ENCODE results near the gene TFEB.

The TFEB gene

GRCh38 chr6:41684311-41685180, 50.9 kb downstream of the TFEB start:
- Histone ChIP-seq H3K36me3 (ENCODE audit: control insufficient read depth, insufficient read depth, low read length) (peaks cover 15% of the 10 kb centered on the region), H3K9ac (ENCODE audit: low read length) (no peak overlapping the region), H3K4me1 (ENCODE audit: control insufficient read depth, insufficient read depth, low read length) (peaks cover 46% of the 10 kb centered on the region), H3K9me3 (ENCODE audit: control insufficient read depth, low read length) (no peaks in the 10 kb centered on the region), H3K4me3 (ENCODE audit: low read length) (no peak overlapping the region), H3K27me3 (ENCODE audit: control insufficient read depth, insufficient read depth, low read length) (no peaks in the 10 kb centered on the region)

- H3K27me3 ChIP-seq (ENCODE audit: control insufficient read depth, insufficient read depth, low read length) = no peaks in the 10 kb centered on the region
- H3K9me3 ChIP-seq (ENCODE audit: control insufficient read depth, low read length) = no peaks in the 10 kb centered on the region
- peak overlapping the region; percentile 22 for H3K4me3 ChIP-seq (ENCODE audit: low read length)
- H3K36me3 ChIP-seq (ENCODE audit: control insufficient read depth, insufficient read depth, low read length) = peaks cover 15% of the 10 kb centered on the region
- peaks cover 38% of the 10 kb centered on the region for H3K4me1 ChIP-seq (ENCODE audit: control insufficient read depth, insufficient read depth, low read length)
- H3K9ac ChIP-seq (ENCODE audit: low read length) = peak overlapping the region; percentile 63
Observed at GRCh38 chr6:41683523-41684310, 51.7 kb downstream of the TFEB start.

GRCh38 chr6:41683273-41683522, 52.2 kb downstream of the TFEB start:
- peaks cover 15% of the 10 kb centered on the region for H3K36me3 ChIP-seq (ENCODE audit: control insufficient read depth, insufficient read depth, low read length)
- peak overlapping the region; percentile 63 for H3K9ac ChIP-seq (ENCODE audit: low read length)
- H3K27me3 ChIP-seq (ENCODE audit: control insufficient read depth, insufficient read depth, low read length) = no peaks in the 10 kb centered on the region
- peak overlapping the region; percentile 22 for H3K4me3 ChIP-seq (ENCODE audit: low read length)
- H3K9me3 ChIP-seq (ENCODE audit: control insufficient read depth, low read length) = no peaks in the 10 kb centered on the region
- H3K4me1 ChIP-seq (ENCODE audit: control insufficient read depth, insufficient read depth, low read length) = peaks cover 33% of the 10 kb centered on the region

GRCh38 chr6:41682497-41683272, 52.7 kb downstream of the TFEB start:
- Histone ChIP-seq H3K9ac (ENCODE audit: low read length) (peak overlapping the region; percentile 63), H3K4me1 (ENCODE audit: control insufficient read depth, insufficient read depth, low read length) (peaks cover 28% of the 10 kb centered on the region), H3K36me3 (ENCODE audit: control insufficient read depth, insufficient read depth, low read length) (peaks cover 15% of the 10 kb centered on the region), H3K9me3 (ENCODE audit: control insufficient read depth, low read length) (no peaks in the 10 kb centered on the region), H3K4me3 (ENCODE audit: low read length) (peak overlapping the region; percentile 22), H3K27me3 (ENCODE audit: control insufficient read depth, insufficient read depth, low read length) (no peaks in the 10 kb centered on the region)

DNA sequence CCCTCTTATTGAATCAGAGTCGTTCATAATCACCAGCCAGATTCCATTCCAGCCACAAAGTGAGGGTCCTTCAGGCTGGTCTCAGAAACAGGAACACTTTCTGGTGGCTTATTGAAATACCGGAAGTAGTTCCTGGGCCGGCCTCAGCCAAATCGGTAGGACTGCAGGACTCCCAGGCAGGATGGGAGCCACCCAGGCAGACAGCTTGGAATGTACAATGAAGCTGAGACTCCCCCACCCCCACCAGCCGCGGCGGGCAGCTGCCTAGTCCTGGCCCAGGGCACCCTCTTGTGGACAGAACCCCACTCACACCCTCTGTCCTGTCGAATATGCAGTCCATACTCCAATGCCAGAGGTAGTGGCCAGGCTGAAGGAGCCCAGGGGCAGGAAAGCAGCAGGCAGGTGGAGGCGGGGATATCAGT, 53.3 kb downstream of the TFEB start:
- Histone ChIP-seq H3K36me3 (ENCODE audit: control insufficient read depth, insufficient read depth, low read length) (peaks cover 10% of the 10 kb centered on the region), H3K4me3 (ENCODE audit: low read length) (no peak overlapping the region), H3K9me3 (ENCODE audit: control insufficient read depth, low read length) (no peaks in the 10 kb centered on the region), H3K27me3 (ENCODE audit: control insufficient read depth, insufficient read depth, low read length) (no peaks in the 10 kb centered on the region), H3K4me1 (ENCODE audit: control insufficient read depth, insufficient read depth, low read length) (peaks cover 22% of the 10 kb centered on the region), H3K9ac (ENCODE audit: low read length) (no peak overlapping the region)

DNA sequence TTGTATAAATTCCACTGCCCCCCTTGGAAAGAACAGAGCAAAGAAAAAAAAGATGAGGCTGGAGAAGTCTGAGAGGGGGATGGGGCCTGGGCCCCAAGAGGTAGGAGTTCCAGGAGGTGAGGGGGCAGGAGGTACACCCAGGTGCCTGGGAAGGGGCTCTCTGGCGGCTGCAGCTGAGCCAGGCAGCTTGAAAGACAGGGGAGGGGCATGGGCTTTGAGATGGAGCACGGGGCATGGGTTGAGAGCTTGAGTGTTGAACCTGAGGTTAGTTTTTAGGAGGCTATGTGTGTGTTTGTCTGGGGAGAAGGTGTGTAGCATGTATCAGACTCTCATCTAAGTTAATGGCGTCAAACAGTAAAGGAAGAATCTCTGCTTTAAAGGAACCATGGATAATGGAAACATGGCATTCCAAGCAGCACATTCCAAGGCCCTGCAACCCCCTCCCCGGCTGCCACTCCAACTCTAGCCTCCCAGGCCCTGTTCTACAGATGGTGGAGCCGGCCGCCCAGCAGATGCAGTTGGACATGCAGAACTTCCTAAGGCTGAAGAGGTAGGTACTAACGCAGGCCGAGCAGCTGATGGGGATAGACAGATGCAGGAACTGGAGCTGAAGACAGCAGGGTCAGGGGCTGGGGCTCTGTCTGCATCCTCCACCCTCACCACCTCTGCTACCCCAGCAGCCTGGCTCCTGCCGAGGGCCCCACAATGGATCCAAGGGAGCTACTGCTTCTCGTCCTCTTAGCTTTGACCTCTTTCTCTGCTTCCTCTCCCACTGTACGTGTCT, 55.0 kb downstream of the TFEB start:
- Histone ChIP-seq H3K27me3 (ENCODE audit: control insufficient read depth, insufficient read depth, low read length) (no peaks in the 10 kb centered on the region), H3K4me3 (ENCODE audit: low read length) (no peak overlapping the region), H3K9me3 (ENCODE audit: control insufficient read depth, low read length) (no peaks in the 10 kb centered on the region), H3K4me1 (ENCODE audit: control insufficient read depth, insufficient read depth, low read length) (peaks cover 19% of the 10 kb centered on the region), H3K36me3 (ENCODE audit: control insufficient read depth, insufficient read depth, low read length) (peaks cover 2% of the 10 kb centered on the region), H3K9ac (ENCODE audit: low read length) (no peak overlapping the region)

DNA sequence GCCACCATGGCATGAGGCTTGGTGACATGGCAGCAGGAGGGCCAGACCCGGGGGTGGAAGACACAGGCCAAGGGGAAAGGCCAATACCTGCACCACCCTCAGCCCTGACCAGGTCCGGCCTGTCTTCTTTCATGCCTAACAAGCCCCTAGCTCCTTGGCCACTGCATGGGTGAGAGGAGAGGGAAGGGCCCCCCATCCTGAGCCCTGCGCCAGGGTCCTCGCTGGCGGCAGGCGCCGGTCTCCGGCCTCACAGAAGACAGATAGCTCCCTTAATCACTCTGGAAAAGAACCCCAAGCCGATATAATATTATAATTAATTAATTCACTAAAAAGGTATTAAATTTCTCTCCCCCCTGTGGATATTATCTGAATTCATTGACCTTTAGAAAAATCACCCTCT, 55.7 kb downstream of the TFEB start:
- no peaks in the 10 kb centered on the region for H3K36me3 ChIP-seq (ENCODE audit: control insufficient read depth, insufficient read depth, low read length)
- H3K9me3 ChIP-seq (ENCODE audit: control insufficient read depth, low read length) = no peaks in the 10 kb centered on the region
- no peaks in the 10 kb centered on the region for H3K27me3 ChIP-seq (ENCODE audit: control insufficient read depth, insufficient read depth, low read length)
- H3K4me3 ChIP-seq (ENCODE audit: low read length) = no peak overlapping the region
- peaks cover 19% of the 10 kb centered on the region for H3K4me1 ChIP-seq (ENCODE audit: control insufficient read depth, insufficient read depth, low read length)
- H3K9ac ChIP-seq (ENCODE audit: low read length) = no peak overlapping the region

- Histone ChIP-seq H3K4me3 (ENCODE audit: low read length) (no peak overlapping the region), H3K9ac (ENCODE audit: low read length) (no peak overlapping the region), H3K36me3 (ENCODE audit: control insufficient read depth, insufficient read depth, low read length) (no peaks in the 10 kb centered on the region), H3K9me3 (ENCODE audit: control insufficient read depth, low read length) (no peaks in the 10 kb centered on the region), H3K4me1 (ENCODE audit: control insufficient read depth, insufficient read depth, low read length) (peaks cover 15% of the 10 kb centered on the region), H3K27me3 (ENCODE audit: control insufficient read depth, insufficient read depth, low read length) (no peaks in the 10 kb centered on the region)
Observed at GRCh38 chr6:41678511-41679084, 56.8 kb downstream of the TFEB start.

GRCh38 chr6:41677124-41677921, 58.1 kb downstream of the TFEB start:
- Histone ChIP-seq H3K9me3 (ENCODE audit: control insufficient read depth, low read length) (no peaks in the 10 kb centered on the region), H3K9ac (ENCODE audit: low read length) (no peak overlapping the region), H3K27me3 (ENCODE audit: control insufficient read depth, insufficient read depth, low read length) (peaks cover 5% of the 10 kb centered on the region), H3K4me3 (ENCODE audit: low read length) (no peak overlapping the region), H3K36me3 (ENCODE audit: control insufficient read depth, insufficient read depth, low read length) (no peaks in the 10 kb centered on the region), H3K4me1 (ENCODE audit: control insufficient read depth, insufficient read depth, low read length) (peaks cover 4% of the 10 kb centered on the region)

GRCh38 chr6:41676431-41676830, 59.0 kb downstream of the TFEB start:
- no peak overlapping the region for H3K4me3 ChIP-seq (ENCODE audit: low read length)
- H3K4me1 ChIP-seq (ENCODE audit: control insufficient read depth, insufficient read depth, low read length) = no peaks in the 10 kb centered on the region
- H3K27me3 ChIP-seq (ENCODE audit: control insufficient read depth, insufficient read depth, low read length) = peaks cover 5% of the 10 kb centered on the region
- no peaks in the 10 kb centered on the region for H3K36me3 ChIP-seq (ENCODE audit: control insufficient read depth, insufficient read depth, low read length)
- no peak overlapping the region for H3K9ac ChIP-seq (ENCODE audit: low read length)
- no peaks in the 10 kb centered on the region for H3K9me3 ChIP-seq (ENCODE audit: control insufficient read depth, low read length)

- Histone ChIP-seq H3K9me3 (ENCODE audit: control insufficient read depth, low read length) (no peaks in the 10 kb centered on the region), H3K27me3 (ENCODE audit: control insufficient read depth, insufficient read depth, low read length) (peaks cover 5% of the 10 kb centered on the region), H3K9ac (ENCODE audit: low read length) (no peak overlapping the region), H3K4me1 (ENCODE audit: control insufficient read depth, insufficient read depth, low read length) (no peaks in the 10 kb centered on the region), H3K4me3 (ENCODE audit: low read length) (no peak overlapping the region), H3K36me3 (ENCODE audit: control insufficient read depth, insufficient read depth, low read length) (no peaks in the 10 kb centered on the region)
Observed at GRCh38 chr6:41675992-41676391, 59.4 kb downstream of the TFEB start.

All from mucosa of stomach (tissue), 1 donor.